BE2C (cell line): ENCODE data around the gene SVEP1.

Experiments used
- DNase-seq: peaks from one replicate; pipeline ENCODE4 v3.0.0-alpha.2; 2020
- H3K27me3 ChIP-seq: fragments of 250-450 bp; sonication (Bioruptor Pico); 2 replicates; pipeline ENCODE4 v1.5.1; 2020; ENCODE audit warnings: mild to moderate bottlenecking
- H3K36me3 ChIP-seq: fragments of 250-450 bp; sonication (Bioruptor Pico); 2 replicates; pipeline ENCODE4 v1.5.1; 2020; ENCODE audit warnings: mild to moderate bottlenecking
- H3K4me1 ChIP-seq: fragments of 250-450 bp; sonication (Bioruptor Pico); 2 replicates; pipeline ENCODE4 v1.5.1; 2020
- H3K4me3 ChIP-seq: 2 replicates; pipeline ENCODE4 v1.5.1; 2011; ENCODE audit warnings: low read depth, low read length
- H3K9me3 ChIP-seq: fragments of 250-450 bp; sonication (Bioruptor Pico); 2 replicates; pipeline ENCODE4 v1.5.1; 2020
- CTCF ChIP-seq: IDR thresholded peaks from 2 replicates; pipeline ENCODE4 v1.5.1; 2012; ENCODE audit warnings: mild to moderate bottlenecking, low read depth, low read length

The SVEP1 gene

GRCh38 chr9:110555551-110556331 lies 23.8 kb downstream of the SVEP1 start:
- TF ChIP-seq CTCF, result no peak
- DNase-seq, result no peak
- Histone ChIP-seq H3K9me3 (no peaks in the 10 kb centered on the region), H3K27me3 (no peaks in the 10 kb centered on the region), H3K4me1 (no peaks in the 10 kb centered on the region), H3K4me3 (no peak overlapping the region), H3K36me3 (no peaks in the 10 kb centered on the region)

DNA sequence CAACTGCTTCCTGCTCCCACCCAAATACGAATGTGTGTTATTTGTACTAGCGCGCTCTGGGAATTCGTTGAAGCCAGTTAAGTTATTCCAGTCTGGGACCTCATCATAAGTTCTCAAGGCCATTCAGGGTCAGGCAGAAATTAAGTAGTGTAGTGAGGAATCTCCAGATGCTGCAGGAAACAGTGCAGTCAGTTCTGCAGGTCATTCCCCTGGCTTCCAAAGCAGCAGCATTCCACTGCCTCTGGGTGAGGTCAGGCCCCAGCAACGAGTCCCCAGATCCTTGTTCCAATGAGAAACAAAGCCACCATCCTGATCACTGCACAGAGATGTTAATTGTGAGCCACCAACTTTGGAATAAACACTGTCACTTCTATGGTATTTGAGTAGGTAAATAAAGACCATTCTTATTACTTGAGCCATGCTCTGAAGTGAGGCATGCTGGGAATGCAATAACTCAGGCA lies 33.1 kb downstream of the SVEP1 start:
- H3K9me3 ChIP-seq, result no peaks in the 10 kb centered on the region
- DNase-seq, result no peak
- no peak for TF ChIP-seq CTCF
- H3K4me1 ChIP-seq, result no peaks in the 10 kb centered on the region
- H3K4me3 ChIP-seq, result no peak overlapping the region
- H3K27me3 ChIP-seq, result no peaks in the 10 kb centered on the region
- H3K36me3 ChIP-seq, result no peaks in the 10 kb centered on the region

DNA sequence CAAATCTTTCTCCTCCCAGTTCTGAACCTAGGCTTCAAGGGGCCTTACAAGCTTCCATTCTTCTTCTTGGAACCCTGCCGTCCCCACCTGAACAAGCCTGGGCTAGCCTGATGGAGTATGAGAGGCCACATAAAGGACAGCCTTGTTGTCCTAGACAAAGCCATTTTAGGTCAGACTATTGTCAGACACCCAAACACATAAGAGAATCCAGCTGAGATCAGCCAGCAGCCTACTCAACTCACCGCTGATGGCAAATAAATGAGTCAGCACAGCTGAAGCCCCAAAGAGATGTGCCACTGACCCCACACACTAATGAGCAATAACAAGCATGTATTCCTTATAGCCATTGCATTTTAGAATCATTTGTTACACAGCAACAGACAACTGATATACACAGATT lies 33.8 kb downstream of the SVEP1 start:
- no peak for DNase-seq
- H3K36me3 ChIP-seq, result no peaks in the 10 kb centered on the region
- H3K4me3 ChIP-seq, result no peak overlapping the region
- no peaks in the 10 kb centered on the region for H3K27me3 ChIP-seq
- no peaks in the 10 kb centered on the region for H3K9me3 ChIP-seq
- TF ChIP-seq CTCF, result no peak
- no peaks in the 10 kb centered on the region for H3K4me1 ChIP-seq

- no peaks in the 10 kb centered on the region for H3K27me3 ChIP-seq
- no peak for TF ChIP-seq CTCF
- H3K36me3 ChIP-seq, result no peaks in the 10 kb centered on the region
- no peaks in the 10 kb centered on the region for H3K4me1 ChIP-seq
- no peaks in the 10 kb centered on the region for H3K9me3 ChIP-seq
- no peak overlapping the region for H3K4me3 ChIP-seq
- DNase-seq, result no peak
Observed at GRCh38 chr9:110543631-110544051, 35.9 kb downstream of the SVEP1 start.

DNA sequence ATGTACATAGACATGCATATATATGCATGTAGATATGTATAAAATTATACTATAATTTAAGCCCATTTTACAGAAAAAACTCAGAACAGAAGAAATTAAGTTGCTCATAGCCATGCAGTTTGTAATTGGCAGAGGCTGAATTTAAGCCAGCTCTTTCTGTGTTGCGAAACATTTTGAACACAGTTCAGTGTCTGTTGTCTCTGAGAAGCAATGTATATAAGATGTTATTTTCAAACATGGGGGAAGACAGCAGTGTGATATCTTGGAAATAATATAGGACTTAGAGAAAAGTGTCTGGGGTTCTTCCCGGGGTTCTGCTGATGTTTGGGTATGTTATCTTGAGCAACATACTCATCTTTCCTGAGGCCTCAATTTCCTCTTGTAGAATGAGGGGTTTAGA lies 37.6 kb downstream of the SVEP1 start:
- no peaks in the 10 kb centered on the region for H3K9me3 ChIP-seq
- H3K36me3 ChIP-seq, result no peaks in the 10 kb centered on the region
- DNase-seq, result no peak
- H3K4me3 ChIP-seq, result no peak overlapping the region
- no peak for TF ChIP-seq CTCF
- H3K4me1 ChIP-seq, result no peaks in the 10 kb centered on the region
- no peaks in the 10 kb centered on the region for H3K27me3 ChIP-seq

- Histone ChIP-seq H3K9me3 (no peaks in the 10 kb centered on the region), H3K27me3 (no peaks in the 10 kb centered on the region), H3K4me3 (no peak overlapping the region), H3K4me1 (no peaks in the 10 kb centered on the region), H3K36me3 (no peaks in the 10 kb centered on the region)
- no peak for DNase-seq
- no peak for TF ChIP-seq CTCF
Observed at GRCh38 chr9:110538647-110539041, 40.9 kb downstream of the SVEP1 start.
